Stimulated activated CD4-positive, alpha-beta T cell treated with anti-CD3 and anti-CD28 coated beads, Interleukin-4, amount 100 ng/mL, for 48 hours (primary cell): ENCODE results near the gene CACNB4.

Experiments used
- DNase-seq, 2 donors: peaks; one replicate each; pipeline ENCODE4 v3.0.0-alpha.2; 2020; ENCODE audit warnings: low read depth in 2 of 2

The CACNB4 gene

GRCh38 chr2:151786483-151786882 lies 312.4 kb downstream of the CACNB4 start:
- no peak for DNase-seq

GRCh38 chr2:151786077-151786476 lies 312.8 kb downstream of the CACNB4 start:
- DNase-seq: no peak

GRCh38 chr2:151783133-151783520 lies 315.7 kb downstream of the CACNB4 start:
- DNase-seq: no peak
